HepG2 (cell line): Measurements from ENCODE around the gene CRY1. TPM values are rescaled to one million over a fixed set of nuclear protein-coding genes. Genes with fewer than 3 reads are reported as not detected.

Experiments
- ATAC-seq: fragments of 200-7000 bp; cut with Tn5 transposase; 3 replicates; pipeline ENCODE4 v1.9.1; 2020; ENCODE audit warnings: mild to moderate bottlenecking, moderate library complexity
- BruUV-seq: library from RNA; stranded (reverse); fragments of 400-500 nt; replicated peaks from 2 replicates; lab custom pipeline; 2021; lab: Mats Ljungman, UMichigan
- CTCF ChIA-PET: fragments of 300-600 bp; formaldehyde crosslinking; extraction: SDS; loops from one replicate; lab custom pipeline; 2021; ENCODE audit warnings: low total read pairs, inconsistent platforms, low intra/inter-chr PET ratio; lab: Yijun Ruan, JAX
- POLR2A ChIA-PET: fragments of 350-600 bp; sonication (Branson Sonifier 250); formaldehyde crosslinking; loops from one replicate; lab custom pipeline; 2020; ENCODE audit warnings: antibody characterized with exemption, inconsistent platforms; lab: Yijun Ruan, JAX
- DNase-seq: peaks from one replicate; pipeline ENCODE4 v3.0.0-alpha.2; 2015; ENCODE audit warnings: low spot score
- FAIRE-seq: peaks from 3 replicates; lab custom pipeline; 2011; peaks lifted over from hg19 to GRCh38; lab: Jason Lieb, UNC
- H2AFZ ChIP-seq: one replicate; pipeline ENCODE4 v1.6.1; 2011; ENCODE audit warnings: low read length, inconsistent platforms
- H3K27ac ChIP-seq: fragments of 300-600 bp; 3 replicates; pipeline ENCODE4 v1.8.0; 2011; ENCODE audit warnings: mixed run types, mild to moderate bottlenecking, mixed read lengths, low read length, inconsistent platforms; ENCODE audit not compliant: insufficient read depth; ENCODE audit errors: extremely low read length
- H3K27me3 ChIP-seq, 2 experiments: fragments of 200-600 bp in 1 of 2; 2 replicates in 1 of 2; 3 replicates in 1 of 2; pipeline versions ENCODE4 v1.6.0 to v1.8.0; 2011; ENCODE audit warnings: low read length in 2 of 2, mild to moderate bottlenecking in 2 of 2, moderate library complexity in 2 of 2, inconsistent platforms in 1 of 2; ENCODE audit not compliant: insufficient read depth in 2 of 2, control insufficient read depth in 1 of 2
- H3K36me3 ChIP-seq, 2 experiments: fragments of 200-600 bp in 1 of 2; replicated peaks in 1 of 2; 2 replicates in 1 of 2; 3 replicates in 1 of 2; pipeline versions ENCODE4 v1.5.1 to v1.8.0; 2011; ENCODE audit warnings: low read length in 2 of 2, inconsistent platforms in 1 of 2; ENCODE audit not compliant: insufficient read depth in 2 of 2, control insufficient read depth in 1 of 2
- H3K4me1 ChIP-seq: 2 replicates; pipeline ENCODE4 v1.5.1; 2012; ENCODE audit warnings: low read length, inconsistent platforms; ENCODE audit not compliant: insufficient read depth
- H3K4me2 ChIP-seq: 2 replicates; pipeline ENCODE4 v1.6.0; 2011; ENCODE audit warnings: low read depth, low read length, inconsistent platforms
- H3K4me3 ChIP-seq, 3 experiments: fragments of 200-600 bp in 1 of 3; sonication (generic), shearing (Covaris generic) in 1 of 3; replicated peaks in 1 of 3; 2 replicates each; pipeline ENCODE4 v1.5.1; 2011 to 2016; ENCODE audit warnings: low read length in 3 of 3, inconsistent platforms in 2 of 3, low read depth in 2 of 3, mild to moderate bottlenecking in 2 of 3, control low read depth in 1 of 3, mixed read lengths in 1 of 3; ENCODE audit not compliant: insufficient read depth in 1 of 3
- H3K79me2 ChIP-seq: one replicate; pipeline ENCODE4 v1.6.1; 2011; ENCODE audit warnings: low read length, inconsistent platforms; ENCODE audit not compliant: insufficient read depth
- H3K9ac ChIP-seq: 2 replicates; pipeline ENCODE4 v1.6.0; 2011; ENCODE audit warnings: mild to moderate bottlenecking, low read depth, low read length, inconsistent platforms; ENCODE audit not compliant: insufficient read depth
- H3K9me3 ChIP-seq: 2 replicates; pipeline ENCODE4 v1.5.1; 2012; ENCODE audit warnings: mild to moderate bottlenecking, low read length
- H4K20me1 ChIP-seq: 2 replicates; pipeline ENCODE4 v1.6.0; 2011; ENCODE audit warnings: inconsistent platforms, mild to moderate bottlenecking, low read length, moderate library complexity; ENCODE audit not compliant: insufficient read depth
- ATF7 ChIP-seq, 2 experiments: fragments of 450-650 bp in 1 of 2; sonication (generic) in 1 of 2; formaldehyde crosslinking in 1 of 2; IDR thresholded peaks; 2 replicates each; pipeline versions ENCODE4 v1.4.0 to v1.6.1; 2016 to 2020; ENCODE audit warnings: antibody characterized with exemption in 1 of 2, mild to moderate bottlenecking in 1 of 2, missing genetic modification reagents in 1 of 2
- GTF3A ChIP-seq: sonication (generic); formaldehyde crosslinking; conservative IDR thresholded peaks from 2 replicates; pipeline ENCODE4 v1.4.0; 2020; ENCODE audit warnings: mild to moderate bottlenecking, missing genetic modification reagents
- POLR2AphosphoS5 ChIP-seq: IDR thresholded peaks from 2 replicates; pipeline ENCODE4 v1.6.1; 2012; ENCODE audit warnings: low read depth, low read length
- RBFOX2 ChIP-seq: fragments of 200-400 bp; formaldehyde crosslinking; IDR thresholded peaks from 2 replicates; pipeline ENCODE4 v1.6.1; 2017; ENCODE audit warnings: low read depth, mild to moderate bottlenecking, low read length
- RBM22 ChIP-seq: fragments of 200-400 bp; formaldehyde crosslinking; optimal IDR thresholded peaks from 2 replicates; pipeline ENCODE3; 2017; ENCODE audit warnings: mild to moderate bottlenecking, low read length, moderate library complexity
- ZNF432 ChIP-seq: sonication (generic); formaldehyde crosslinking; IDR thresholded peaks from 2 replicates; pipeline ENCODE4 v1.5.0; 2020; ENCODE audit warnings: missing genetic modification reagents, mild to moderate bottlenecking, borderline replicate concordance
- WGBS: methylation state at CpG from one replicate; pipeline ENCODE4 v1.1.6; 2017; ENCODE audit warnings: low lambda C conversion rate; 5-methylcytosine and 5-hydroxymethylcytosine counted together
- in situ Hi-C: cut with HindIII; loops from 2 replicates; pipeline ENCODE4 v1.10.0; 2017; ENCODE audit warnings: low pct_unique_long_range_greater_than_20kb; ENCODE audit not compliant: extremely low pct_ligation_motif_present
- intact Hi-C: fragments of 100-400 bp; cut with micrococcal nuclease; formaldehyde crosslinking; loops from one replicate; pipeline ENCODE4 v1.10.0; 2022; ENCODE audit not compliant: unreplicated experiment
- polyA plus RNA-seq, 8 experiments: library from polyadenylated mRNA; depleted of rRNA in 3 of 8; stranded (reverse) in 7 of 8; unstranded in 1 of 8; fragments of >200 nt; fragmentation: Illumina TruSeq in 4 of 8; extraction: Trizol in 4 of 8; gene quantifications; 2 replicates each; pipeline versions ENCODE4 v1.2.1 to v1.2.3, GENCODE V29; 2011 to 2016; ENCODE audit warnings: low read depth in 4 of 8, missing spikeins in 1 of 8, mixed read lengths in 1 of 8; ENCODE audit not compliant: insufficient read depth in 1 of 8
- total RNA-seq, 5 experiments: library from RNA; depleted of rRNA; stranded (reverse); fragments of >200 nt; fragmentation: Illumina TruSeq; extraction: Trizol; gene quantifications; 2 replicates each; pipeline ENCODE4 v1.2.3, GENCODE V29; 2016; ENCODE audit warnings: low read depth in 1 of 5

CRY1 gene
- total and polyA plus RNA-seq, 2 of the 13 experiments (the other 11 are each of a cell fraction or from before 2014, with no cell fraction given) = 11.4 to 13.9 TPM

GRCh38 chr12:106973545-106973944, 119.8 kb downstream of the CRY1 start:
- TF ChIP-seq GTF3A (no peak), POLR2AphosphoS5 (peak; percentile 14; the same call in 1 of the 2 replicates)
- Histone ChIP-seq H2AFZ (no peak overlapping the region), H3K27me3 (no peaks in the 10 kb centered on the region), H3K9ac (no peak overlapping the region), H4K20me1 (peaks cover 9% of the 10 kb centered on the region; the same call in 1 of the 2 replicates), H3K9me3 (no peaks in the 10 kb centered on the region), H3K36me3 (peaks cover 3 to 18% of the 10 kb centered on the region in 2 experiments), H3K27ac (peak overlapping the region; percentile 75), H3K4me1 (peaks cover 80% of the 10 kb centered on the region), H3K4me2 (0 out of 2 replicates have a peak overlapping the region, but pooled peaks have one; percentile 8), H3K79me2 (peaks cover 8% of the 10 kb centered on the region), H3K4me3 (no peak overlapping the region)
- ATAC-seq (no peak), DNase-seq (no peak), FAIRE-seq (no peak)
- intact Hi-C loops (no loop called here), in situ Hi-C loops (no loop called here)
- CTCF ChIA-PET = no interaction called here
- BruUV-seq = no TSS peak
- POLR2A ChIA-PET = interaction anchor here (2.2 to 5.5 kb wide), 2 partner anchors 13 to 17 kb away, joined by 16 to 50 read pairs; partner anchors contain the start of genes MTERF2 and TMEM263

- ChIA-PET CTCF (no interaction called here), POLR2A (interaction anchor here (1.8 kb wide), 1 partner anchor 16 kb away, joined by 4 read pairs; the partner anchor contains the start of gene MTERF2)
- DNase-seq (no peak), FAIRE-seq (no peak), ATAC-seq (no peak)
- Histone ChIP-seq H3K9ac (no peak overlapping the region), H3K27ac (no peak overlapping the region), H3K36me3 (peaks cover 7 to 41% of the 10 kb centered on the region in 2 experiments), H3K4me3 (no peak overlapping the region), H3K79me2 (peaks cover 26% of the 10 kb centered on the region), H3K4me1 (peaks cover 55% of the 10 kb centered on the region), H3K9me3 (no peaks in the 10 kb centered on the region), H2AFZ (no peak overlapping the region), H4K20me1 (peaks cover 28% of the 10 kb centered on the region), H3K4me2 (no peak overlapping the region), H3K27me3 (no peaks in the 10 kb centered on the region)
- in situ Hi-C loops (no loop called here), intact Hi-C loops (no loop called here)
- TF ChIP-seq RBM22 = peak; percentile 35
- no peak for TF ChIP-seq ZNF432 (CRISPR knock-in tag)
- TF ChIP-seq ATF7 (IDR thresholded peaks at IDR 0.05) = no peak
- TF ChIP-seq ATF7 (CRISPR knock-in tag; IDR thresholded peaks at IDR 0.05) = no peak
- no peak for TF ChIP-seq RBFOX2
- WGBS = 93% methylated on average over 2 of the region's 2 CpGs
- no TSS peak for BruUV-seq
Measured at GRCh38 chr12:106971065-106971464, 122.3 kb downstream of the CRY1 start.
